WTC11 (cell line): Measurements from ENCODE around the gene AQP5. TPM values are rescaled to one million over a fixed set of nuclear protein-coding genes. Genes with fewer than 3 reads are reported as not detected.

Experiments used
- ATAC-seq: fragments of 200-7000 bp; cut with Tn5 transposase; 2 replicates; pipeline ENCODE4 v1.10.0; 2021; ENCODE audit warnings: mild to moderate bottlenecking, moderate library complexity
- CTCF ChIA-PET: fragments of 300-600 bp; sonication (Branson Sonifier 250); formaldehyde crosslinking; loops from one replicate; lab custom pipeline; 2021; ENCODE audit warnings: antibody characterized with exemption; lab: Charles Lee
- POLR2A ChIA-PET: fragments of 350-600 bp; sonication (Branson Sonifier 250); formaldehyde crosslinking; loops from one replicate; lab custom pipeline; 2021; ENCODE audit warnings: antibody characterized with exemption; lab: Charles Lee
- DNase-seq: peaks from one replicate; pipeline ENCODE4 v3.0.0; 2021; ENCODE audit warnings: low spot score
- H3K27ac Mint-ChIP-seq: 2 replicates; pipeline ENCODE4 v1.8.0; 2021; ENCODE audit warnings: mixed read lengths
- H3K27me3 Mint-ChIP-seq: 2 replicates; pipeline ENCODE4 v1.8.0; 2021; ENCODE audit warnings: low read depth, mild to moderate bottlenecking, moderate library complexity, mixed read lengths
- H3K36me3 Mint-ChIP-seq: 2 replicates; pipeline ENCODE4 v1.8.0; 2021; ENCODE audit warnings: mixed read lengths
- H3K4me1 Mint-ChIP-seq: 2 replicates; pipeline ENCODE4 v1.8.0; 2022; ENCODE audit warnings: mixed read lengths
- H3K4me3 Mint-ChIP-seq: 2 replicates; pipeline ENCODE4 v1.8.0; 2021; ENCODE audit warnings: mild to moderate bottlenecking, moderate library complexity, mixed read lengths
- H3K9me3 Mint-ChIP-seq: 2 replicates; pipeline ENCODE4 v1.8.0; 2021; ENCODE audit warnings: mixed read lengths
- ATF6 ChIP-seq: sonication (generic); formaldehyde crosslinking; IDR thresholded peaks from 2 replicates; pipeline ENCODE4 v1.8.1; 2023; ENCODE audit warnings: mild to moderate bottlenecking, missing genetic modification reagents
- CREB1 ChIP-seq: sonication (generic); formaldehyde crosslinking; IDR thresholded peaks from 2 replicates; pipeline ENCODE4 v1.8.0; 2023; ENCODE audit warnings: mild to moderate bottlenecking, missing genetic modification reagents
- FOXP1 ChIP-seq: sonication (generic); formaldehyde crosslinking; IDR thresholded peaks from 2 replicates; pipeline ENCODE4 v1.8.0; 2022; ENCODE audit warnings: missing genetic modification reagents, mild to moderate bottlenecking, moderate library complexity, borderline replicate concordance
- HMGXB4 ChIP-seq: sonication (generic); formaldehyde crosslinking; IDR thresholded peaks from 2 replicates; pipeline ENCODE4 v1.8.1; 2023; ENCODE audit warnings: mild to moderate bottlenecking, moderate library complexity, missing genetic modification reagents
- RORB ChIP-seq: fragments of 250-450 bp; sonication (Bioruptor Pico); IDR thresholded peaks from 2 replicates; pipeline ENCODE4 v1.9.0; 2021; ENCODE audit warnings: mild to moderate bottlenecking
- SOX15 ChIP-seq: fragments of 250-450 bp; sonication (Bioruptor Pico); IDR thresholded peaks from 2 replicates; pipeline ENCODE4 v1.9.0; 2021; ENCODE audit warnings: mild to moderate bottlenecking
- STAT6 ChIP-seq: sonication (generic); formaldehyde crosslinking; conservative IDR thresholded peaks from 2 replicates; pipeline ENCODE4 v1.8.1; 2023; ENCODE audit warnings: mild to moderate bottlenecking, low read depth, missing genetic modification reagents, moderate library complexity
- ZBTB21 ChIP-seq: sonication (generic); formaldehyde crosslinking; IDR thresholded peaks from 2 replicates; pipeline ENCODE4 v1.8.1; 2023; ENCODE audit warnings: mild to moderate bottlenecking, missing genetic modification reagents, borderline replicate concordance
- ZNF425 ChIP-seq: fragments of 250-450 bp; sonication (Bioruptor Pico); conservative IDR thresholded peaks from 2 replicates; pipeline ENCODE4 v1.9.0; 2021; ENCODE audit warnings: mild to moderate bottlenecking
- ZNF512 ChIP-seq: sonication (generic); formaldehyde crosslinking; IDR thresholded peaks from 2 replicates; pipeline ENCODE4 v1.8.1; 2022; ENCODE audit warnings: missing genetic modification reagents, borderline replicate concordance
- total RNA-seq: library from RNA; stranded (reverse); gene quantifications from 3 replicates; pipeline ENCODE4 v1.2.3, GENCODE V29; 2021

AQP5 gene
- total RNA-seq, 1 experiment from 2014 or later: 2.8 TPM

- TF ChIP-seq ZNF425 (CRISPR knock-in tag): no peak
- TF ChIP-seq SOX15 (CRISPR knock-in tag): no peak
- TF ChIP-seq, all 79 proteins: peak for 0
- Mint-ChIP-seq H3K4me3 (no peak overlapping the region), H3K9me3 (no peaks in the 10 kb centered on the region), H3K36me3 (no peaks in the 10 kb centered on the region), H3K27me3 (peaks cover 30% of the 10 kb centered on the region), H3K27ac (no peak overlapping the region), H3K4me1 (peaks cover 6% of the 10 kb centered on the region)
- ChIA-PET CTCF (interaction anchor here (3.6 to 7.6 kb wide), 3 partner anchors 8 to 87 kb away, joined by 17 to 70 read pairs (median 48); no protein-coding TSS in a partner anchor), POLR2A (no interaction called here)
- DNase-seq: no peak
- ATAC-seq: no peak; the same call in 1 of the 2 replicates
These were observed 7.5 kb upstream of the AQP5 start for GRCh38 chr12:49953961-49954846.

GRCh38 chr12:49954863-49955830, 6.5 kb upstream of the AQP5 start:
- H3K9me3 Mint-ChIP-seq: no peaks in the 10 kb centered on the region
- TF ChIP-seq FOXP1 (CRISPR knock-in tag) (peak; percentile 76; the same call in 1 of the 2 replicates), ZBTB21 (CRISPR knock-in tag) (0 out of 2 replicates have a peak, but pooled peaks have one; percentile 43), RORB (CRISPR knock-in tag) (no peak), CREB1 (CRISPR knock-in tag) (no peak), ATF6 (no peak), ZNF512 (CRISPR knock-in tag) (no peak), STAT6 (no peak), HMGXB4 (CRISPR knock-in tag) (no peak)
- peaks cover 15% of the 10 kb centered on the region for H3K4me1 Mint-ChIP-seq
- DNase-seq (no peak), ATAC-seq (peak; percentile 22)
- H3K36me3 Mint-ChIP-seq: no peaks in the 10 kb centered on the region
- POLR2A ChIA-PET: interaction anchor here (0.6 kb wide), 1 partner anchor 36 kb away, joined by 3 read pairs; no protein-coding TSS in a partner anchor
- H3K27me3 Mint-ChIP-seq: peaks cover 39% of the 10 kb centered on the region
- CTCF ChIA-PET: interaction anchor here (0.6 to 7.6 kb wide), 9 partner anchors 9 to 748 kb away, joined by 3 to 70 read pairs (median 4); no protein-coding TSS in a partner anchor
- H3K4me3 Mint-ChIP-seq: no peak overlapping the region
- no peak overlapping the region for H3K27ac Mint-ChIP-seq
